Measurements from ENCODE around the gene MACROD2.

The MACROD2 gene

DNA sequence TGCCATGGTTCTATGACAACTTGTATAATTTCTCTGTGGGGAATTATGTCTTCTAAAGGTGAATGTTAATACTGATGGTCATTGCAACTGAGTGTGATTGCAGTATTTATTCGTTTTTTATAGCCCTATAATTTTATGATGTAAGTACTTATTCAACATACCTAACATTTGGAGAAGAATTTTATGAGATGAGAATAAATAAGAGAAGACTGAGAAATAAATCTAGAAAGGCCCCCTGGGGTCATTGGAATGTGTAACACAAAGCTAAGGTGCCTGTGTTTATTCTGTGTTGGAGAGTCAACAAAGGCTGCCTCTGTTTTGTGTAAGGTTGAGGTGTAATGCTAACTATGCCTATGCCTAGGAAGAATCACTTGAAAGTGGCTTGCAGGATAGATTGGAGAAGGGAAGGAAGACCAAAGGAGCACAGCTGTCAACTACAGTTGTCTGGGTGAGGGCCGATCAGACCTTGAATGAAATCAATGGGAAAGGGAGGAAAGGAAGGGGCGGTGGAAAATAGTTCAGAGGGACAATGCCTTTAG, 1501.3 kb downstream of the MACROD2 start:
- no peak overlapping the region for H3K27ac ChIP-seq (ENCODE audit: low read depth, low read length)
- H3K4me2 ChIP-seq (ENCODE audit: low read depth, low read length, poor library complexity, severe bottlenecking) = no peak overlapping the region

DNA sequence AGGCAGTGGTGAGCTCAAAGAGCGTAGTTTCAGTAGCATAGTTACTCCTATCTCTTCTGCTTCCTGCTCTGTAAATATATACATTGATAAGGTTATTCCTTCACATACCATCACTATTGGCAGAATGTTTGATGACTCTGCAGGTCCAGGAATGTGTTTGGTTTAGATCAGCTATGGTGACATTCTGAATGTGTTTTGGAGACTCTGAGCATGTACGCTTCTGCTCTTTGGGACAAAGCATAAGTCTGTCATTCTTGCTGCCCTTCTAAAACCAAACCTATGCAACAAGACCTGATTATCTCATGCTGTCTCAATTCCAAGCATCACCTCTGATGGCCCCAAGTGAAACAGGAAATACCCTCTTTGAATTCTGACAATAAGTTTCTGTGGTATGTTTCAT, 1503.6 kb downstream of the MACROD2 start:
- H3K27me3 ChIP-seq (ENCODE audit: low read length) = no peaks in the 10 kb centered on the region
- H3K9me3 ChIP-seq (ENCODE audit: insufficient read depth, low read length) = no peaks in the 10 kb centered on the region
- no peak overlapping the region for H3K9ac ChIP-seq (ENCODE audit: low read length)
- H3K4me3 ChIP-seq (ENCODE audit: insufficient read depth, low read length, poor library complexity, severe bottlenecking) = no peak overlapping the region
- no peaks in the 10 kb centered on the region for H3K79me2 ChIP-seq (ENCODE audit: insufficient read depth, low read length)
- H3F3A ChIP-seq (ENCODE audit: insufficient read depth) = no peaks in the 10 kb centered on the region
- no peak overlapping the region for H2AFZ ChIP-seq (ENCODE audit: low read depth, low read length, severe bottlenecking)
- TF ChIP-seq, protein P1, sequence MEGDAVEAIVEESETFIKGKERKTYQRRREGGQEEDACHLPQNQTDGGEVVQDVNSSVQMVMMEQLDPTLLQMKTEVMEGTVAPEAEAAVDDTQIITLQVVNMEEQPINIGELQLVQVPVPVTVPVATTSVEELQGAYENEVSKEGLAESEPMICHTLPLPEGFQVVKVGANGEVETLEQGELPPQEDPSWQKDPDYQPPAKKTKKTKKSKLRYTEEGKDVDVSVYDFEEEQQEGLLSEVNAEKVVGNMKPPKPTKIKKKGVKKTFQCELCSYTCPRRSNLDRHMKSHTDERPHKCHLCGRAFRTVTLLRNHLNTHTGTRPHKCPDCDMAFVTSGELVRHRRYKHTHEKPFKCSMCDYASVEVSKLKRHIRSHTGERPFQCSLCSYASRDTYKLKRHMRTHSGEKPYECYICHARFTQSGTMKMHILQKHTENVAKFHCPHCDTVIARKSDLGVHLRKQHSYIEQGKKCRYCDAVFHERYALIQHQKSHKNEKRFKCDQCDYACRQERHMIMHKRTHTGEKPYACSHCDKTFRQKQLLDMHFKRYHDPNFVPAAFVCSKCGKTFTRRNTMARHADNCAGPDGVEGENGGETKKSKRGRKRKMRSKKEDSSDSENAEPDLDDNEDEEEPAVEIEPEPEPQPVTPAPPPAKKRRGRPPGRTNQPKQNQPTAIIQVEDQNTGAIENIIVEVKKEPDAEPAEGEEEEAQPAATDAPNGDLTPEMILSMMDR (IDR thresholded peaks at IDR 0.05; ENCODE audit: insufficient read depth, low read length, poor library complexity, severe bottlenecking) = no peak
- TF ChIP-seq EZH2phosphoT487 (conservative IDR thresholded peaks at IDR 0.05; ENCODE audit: low read length) = no peak
- no peak overlapping the region for H3K27ac ChIP-seq (ENCODE audit: low read depth, low read length)
- H3K36me3 ChIP-seq (ENCODE audit: low read length) = no peaks in the 10 kb centered on the region
- H4K20me1 ChIP-seq (ENCODE audit: low read depth, low read length) = no peaks in the 10 kb centered on the region
- no peak overlapping the region for H3K4me2 ChIP-seq (ENCODE audit: low read depth, low read length, poor library complexity, severe bottlenecking)
- H3K9me2 ChIP-seq (replicated peaks; ENCODE audit: insufficient read depth, low read length) = no peaks in the 10 kb centered on the region

More for the DNA sequence above, 1501.3 kb downstream of the MACROD2 start:
- Histone ChIP-seq H3F3A (ENCODE audit: insufficient read depth) (no peaks in the 10 kb centered on the region), H3K4me3 (ENCODE audit: insufficient read depth, low read length, poor library complexity, severe bottlenecking) (no peak overlapping the region), H3K79me2 (ENCODE audit: insufficient read depth, low read length) (no peaks in the 10 kb centered on the region), H3K9me2 (replicated peaks; ENCODE audit: insufficient read depth, low read length) (no peaks in the 10 kb centered on the region), H3K27me3 (ENCODE audit: low read length) (no peaks in the 10 kb centered on the region), H4K20me1 (ENCODE audit: low read depth, low read length) (no peaks in the 10 kb centered on the region), H3K9me3 (ENCODE audit: insufficient read depth, low read length) (no peaks in the 10 kb centered on the region), H3K9ac (ENCODE audit: low read length) (no peak overlapping the region), H3K36me3 (ENCODE audit: low read length) (no peaks in the 10 kb centered on the region), H2AFZ (ENCODE audit: low read depth, low read length, severe bottlenecking) (no peak overlapping the region)
- TF ChIP-seq, protein P1 (IDR thresholded peaks at IDR 0.05; ENCODE audit: insufficient read depth, low read length, poor library complexity, severe bottlenecking) = no peak
- no peak for TF ChIP-seq EZH2phosphoT487 (conservative IDR thresholded peaks at IDR 0.05; ENCODE audit: low read length)

DNA sequence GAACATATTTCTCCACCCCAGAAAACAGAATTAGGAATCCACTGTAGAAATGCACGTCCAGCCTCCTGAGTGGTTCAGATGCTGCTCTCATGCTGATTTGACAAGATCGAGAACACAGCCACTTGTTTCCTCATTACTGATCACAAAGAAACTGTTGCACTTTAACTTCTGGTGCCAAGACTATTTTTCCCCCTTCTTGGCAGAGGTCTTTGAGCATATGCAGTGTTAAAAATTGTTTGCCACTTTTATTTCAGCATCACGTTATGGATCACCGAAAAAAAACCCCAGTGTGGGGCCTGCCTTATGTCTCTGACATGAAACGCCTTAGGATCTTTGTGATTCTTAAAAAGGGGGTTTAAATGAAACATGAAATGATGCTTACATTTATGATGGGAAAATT, 1511.0 kb downstream of the MACROD2 start:
- TF ChIP-seq, protein P1 (IDR thresholded peaks at IDR 0.05; ENCODE audit: insufficient read depth, low read length, poor library complexity, severe bottlenecking) = no peak
- no peak for TF ChIP-seq EZH2phosphoT487 (conservative IDR thresholded peaks at IDR 0.05; ENCODE audit: low read length)
- Histone ChIP-seq H3K9me2 (replicated peaks; ENCODE audit: insufficient read depth, low read length) (no peaks in the 10 kb centered on the region), H4K20me1 (ENCODE audit: low read depth, low read length) (no peaks in the 10 kb centered on the region), H3K4me2 (ENCODE audit: low read depth, low read length, poor library complexity, severe bottlenecking) (no peak overlapping the region), H3K27me3 (ENCODE audit: low read length) (no peaks in the 10 kb centered on the region), H3K4me3 (ENCODE audit: insufficient read depth, low read length, poor library complexity, severe bottlenecking) (no peak overlapping the region), H3K9ac (ENCODE audit: low read length) (no peak overlapping the region), H3K79me2 (ENCODE audit: insufficient read depth, low read length) (no peaks in the 10 kb centered on the region), H3K27ac (ENCODE audit: low read depth, low read length) (no peak overlapping the region), H3K36me3 (ENCODE audit: low read length) (no peaks in the 10 kb centered on the region), H2AFZ (ENCODE audit: low read depth, low read length, severe bottlenecking) (no peak overlapping the region), H3K9me3 (ENCODE audit: insufficient read depth, low read length) (no peaks in the 10 kb centered on the region), H3F3A (ENCODE audit: insufficient read depth) (no peaks in the 10 kb centered on the region)
